NCI-H524 (cell line): ENCODE measurements around the gene SMKR1.
"Not testable (repeated sequence)": the region's sequence is repeated elsewhere in the genome, so short reads cannot be mapped to it uniquely, and the experiment has no call there.

ENCODE experiments used
- DNase-seq, 2 experiments: peaks; one replicate each; lab custom pipeline; 2025; lab: John Stamatoyannopoulos, UW

Gene SMKR1

DNA sequence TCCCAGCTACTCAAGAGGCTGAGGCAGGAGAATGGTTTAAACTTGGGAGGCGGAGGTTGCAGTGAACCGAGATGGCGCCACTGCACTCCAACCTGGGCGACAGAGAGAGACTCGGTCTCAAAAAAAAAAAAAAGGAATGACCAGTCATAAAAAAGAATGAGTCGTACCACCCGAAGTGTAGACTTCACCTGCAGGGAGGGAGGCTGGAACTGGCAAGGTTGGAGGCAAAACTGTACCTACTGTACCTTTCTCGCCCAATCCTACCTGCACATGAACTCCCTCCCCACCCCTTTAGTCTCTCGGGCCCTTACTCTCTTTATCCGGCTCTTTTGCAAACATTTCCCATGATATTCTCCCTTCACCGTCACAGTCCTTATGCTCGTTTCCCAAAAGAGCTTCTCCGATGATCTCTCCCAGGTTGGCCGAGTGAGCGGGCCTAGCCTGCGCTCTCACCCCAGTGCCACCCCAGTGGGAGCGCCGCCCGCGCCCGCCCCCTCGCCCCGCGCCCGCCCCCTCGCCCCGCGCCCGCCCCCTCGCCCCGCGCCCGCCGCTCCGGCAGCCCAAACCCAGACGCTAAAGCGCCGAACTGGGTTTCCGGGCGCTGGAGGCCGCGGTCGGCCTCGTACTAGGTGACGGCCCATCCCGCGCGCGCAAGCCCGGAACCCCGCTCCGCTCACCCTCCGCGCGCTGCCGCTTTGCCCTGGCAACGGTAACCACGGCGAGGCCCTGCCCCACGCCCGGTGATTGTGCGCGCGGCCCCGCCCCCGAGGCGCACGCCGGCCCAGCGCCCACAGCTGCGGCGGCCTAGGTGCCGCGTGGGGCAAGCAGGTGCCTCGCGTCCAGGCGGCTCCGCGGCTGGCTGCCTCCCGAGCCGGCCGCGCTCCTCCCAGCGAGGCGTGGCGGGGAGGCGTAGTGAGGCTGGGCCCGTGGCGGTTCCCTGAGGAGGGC is at the start of gene SMKR1:
SMKR1 (plus strand) TSS at position 772 of the 948 bp plus-strand sequence. CDS start 294 bp downstream, outside the sequence.
- peak; percentile 56 to 80 for DNase-seq

- DNase-seq: no peak
Observed at GRCh38 chr7:129452589-129453231, 49.6 kb upstream of the SMKR1 start.

DNA sequence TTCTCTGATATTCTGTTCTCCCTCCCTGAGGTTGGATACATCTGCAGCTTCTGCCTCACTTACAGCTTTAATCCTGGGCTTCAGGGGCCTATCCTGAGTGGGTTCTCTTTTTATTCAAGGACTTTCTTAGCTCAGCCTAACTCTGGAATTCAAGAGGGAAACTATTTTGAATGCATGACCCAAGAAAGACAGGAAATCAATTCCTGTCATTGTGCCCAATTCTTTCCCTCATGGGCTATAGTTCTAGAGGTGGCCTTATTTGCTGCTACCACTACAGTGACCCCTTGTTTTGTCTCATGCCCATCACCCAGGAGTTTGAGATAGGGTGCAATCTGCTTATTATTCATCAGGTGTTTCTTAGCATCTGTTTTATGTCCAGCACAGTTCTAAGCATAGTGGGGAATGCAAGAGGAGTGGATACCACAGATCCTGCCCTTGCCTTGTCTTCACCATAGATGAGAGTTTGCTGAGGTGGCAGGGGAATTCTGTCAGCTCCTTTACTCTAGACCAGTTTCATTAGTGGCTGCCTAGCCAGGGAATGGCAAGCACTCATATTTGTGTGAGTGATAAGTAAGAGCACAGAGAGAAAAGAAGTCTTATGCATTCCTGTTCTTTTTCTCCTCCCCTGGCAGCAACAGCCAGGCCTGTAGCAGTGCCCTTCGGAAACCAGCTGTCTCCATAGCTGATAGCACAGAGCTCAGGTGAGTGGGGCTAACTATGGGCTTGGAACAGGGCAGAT is 48.7 kb upstream of the SMKR1 start:
- no peak for DNase-seq

DNA sequence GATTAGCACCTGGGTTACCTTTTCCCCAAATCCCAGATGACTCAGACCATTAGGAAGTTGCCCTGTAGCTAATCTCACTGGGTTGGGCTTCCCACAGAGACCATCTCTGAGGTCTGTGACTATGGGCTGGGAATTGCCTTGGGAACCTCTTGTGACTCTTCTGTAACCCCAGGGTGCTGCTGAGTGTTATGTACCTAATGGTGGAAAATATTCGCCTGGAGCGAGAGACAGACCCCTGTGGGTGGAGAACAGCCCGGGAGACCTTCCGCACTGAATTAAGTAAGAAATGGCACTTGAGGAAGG is 48.1 kb upstream of the SMKR1 start:
- no peak for DNase-seq

DNA sequence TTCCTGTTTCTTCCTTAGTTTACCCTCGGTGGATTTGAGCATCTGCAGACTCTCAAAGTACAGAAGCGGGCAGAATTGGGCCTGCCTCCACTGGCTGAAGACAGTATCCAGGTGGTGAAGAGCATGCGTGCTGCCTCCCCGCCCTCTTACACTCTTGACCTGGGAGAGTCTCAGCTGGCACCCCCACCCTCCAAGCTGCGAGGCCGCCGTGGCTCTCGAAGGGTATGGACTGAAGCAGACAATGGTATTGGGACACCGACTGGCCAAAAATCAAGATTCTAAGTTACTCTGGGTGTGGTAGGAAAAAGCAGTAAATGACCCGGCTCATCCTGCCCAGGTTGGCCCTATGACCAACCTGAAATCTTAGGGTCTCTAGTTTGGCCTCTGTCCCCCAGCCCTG is 45.9 kb upstream of the SMKR1 start:
- no peak for DNase-seq

- DNase-seq: no peak
Observed at GRCh38 chr7:129457101-129457500, 45.2 kb upstream of the SMKR1 start.

DNA sequence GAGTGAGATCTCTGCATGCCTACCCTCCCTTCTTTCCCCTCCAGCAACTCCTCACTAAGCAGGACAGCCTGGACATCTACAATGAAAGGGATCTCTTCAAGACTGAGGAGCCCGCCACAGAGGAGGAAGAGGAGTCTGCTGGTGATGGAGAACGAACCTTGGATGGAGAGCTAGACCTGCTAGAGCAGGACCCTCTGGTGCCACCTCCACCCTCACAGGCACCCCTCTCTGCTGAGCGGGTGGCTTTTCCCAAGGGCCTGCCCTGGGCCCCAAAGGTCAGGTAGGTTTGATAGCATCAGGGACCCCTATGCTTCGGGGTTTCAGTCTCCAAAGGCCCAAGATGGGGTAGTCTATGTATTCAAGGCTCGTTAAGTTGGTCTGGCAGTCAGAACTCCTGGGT is 44.2 kb upstream of the SMKR1 start:
- DNase-seq: no peak

DNA sequence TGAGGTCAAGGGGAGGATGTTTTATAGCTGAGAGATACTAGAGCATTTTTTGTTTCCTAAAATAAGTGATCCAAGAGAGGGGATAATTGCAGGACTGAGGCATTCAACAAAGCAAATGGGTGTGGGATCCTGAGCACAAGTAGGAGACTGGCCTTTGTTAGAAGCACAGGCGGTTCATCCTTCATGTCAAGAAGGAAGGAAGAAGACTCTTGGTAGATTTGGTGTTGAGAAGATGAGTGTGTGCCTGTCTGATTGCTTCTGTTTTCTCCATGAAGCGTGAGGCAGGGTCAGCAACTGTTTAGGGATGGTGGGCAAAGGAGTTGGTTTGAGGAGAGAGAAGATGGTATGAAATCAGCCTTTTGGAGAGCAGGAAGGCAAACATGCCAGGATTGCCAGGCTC is 40.5 kb upstream of the SMKR1 start:
- no peak for DNase-seq

DNA sequence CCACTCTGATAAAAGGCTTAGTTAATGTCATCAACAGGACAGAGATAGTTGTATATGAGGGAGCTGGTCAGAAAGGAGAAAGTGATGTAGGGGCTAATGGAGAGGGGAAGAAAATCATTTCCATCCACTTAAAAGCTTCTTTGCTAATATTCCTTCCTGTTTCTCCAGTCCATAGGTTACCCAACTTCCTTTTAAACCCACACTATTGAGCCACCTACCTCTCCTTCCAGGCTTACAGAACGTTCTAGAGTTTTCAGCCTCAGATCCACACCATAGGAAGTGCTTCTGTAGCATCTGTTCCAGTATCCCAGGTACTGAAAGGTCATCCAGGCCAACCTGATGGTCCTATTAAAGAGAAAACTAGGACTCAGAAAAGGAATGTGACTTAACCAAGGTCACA is 39.9 kb upstream of the SMKR1 start:
- DNase-seq: no peak

DNA sequence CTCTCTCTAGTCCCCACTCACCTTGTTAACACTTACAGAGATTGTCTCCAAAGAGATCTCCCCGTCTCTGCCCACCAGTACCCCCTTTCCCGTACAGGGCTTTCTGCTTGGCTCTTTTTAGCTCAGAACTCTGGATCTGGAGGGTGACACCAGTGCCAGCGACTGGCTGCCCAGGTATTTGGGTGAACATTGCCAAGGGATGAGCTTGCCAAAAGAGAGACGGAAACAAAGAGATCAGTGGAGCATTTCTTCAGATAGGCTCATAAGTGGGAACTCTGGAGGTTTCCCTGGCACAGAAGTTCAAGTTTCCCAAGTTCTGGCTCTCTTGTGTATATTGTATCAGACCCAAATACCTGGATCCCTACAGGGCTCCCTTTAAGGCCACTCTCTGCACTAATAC is 38.1 kb upstream of the SMKR1 start:
- DNase-seq: no peak

DNA sequence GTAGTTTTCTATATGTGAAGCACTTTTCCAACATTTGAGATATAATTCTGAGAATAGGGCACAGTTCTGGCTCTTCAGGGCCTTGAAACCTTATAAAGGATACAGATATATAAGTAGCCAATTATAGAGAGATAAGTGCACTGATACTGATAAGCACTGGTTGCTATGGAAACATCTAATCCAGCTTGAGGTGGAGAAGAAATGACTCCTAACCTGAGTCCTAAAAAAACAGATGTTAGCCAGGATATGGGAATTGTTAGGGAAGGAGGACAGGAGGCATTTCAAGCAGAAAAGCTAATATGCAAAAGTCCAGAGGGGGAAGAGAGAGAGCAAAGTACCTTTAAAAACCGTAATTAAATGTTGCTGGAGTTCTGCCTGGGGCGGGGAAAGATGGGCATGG is 37.3 kb upstream of the SMKR1 start:
- peak; percentile 39 to 64 for DNase-seq

DNA sequence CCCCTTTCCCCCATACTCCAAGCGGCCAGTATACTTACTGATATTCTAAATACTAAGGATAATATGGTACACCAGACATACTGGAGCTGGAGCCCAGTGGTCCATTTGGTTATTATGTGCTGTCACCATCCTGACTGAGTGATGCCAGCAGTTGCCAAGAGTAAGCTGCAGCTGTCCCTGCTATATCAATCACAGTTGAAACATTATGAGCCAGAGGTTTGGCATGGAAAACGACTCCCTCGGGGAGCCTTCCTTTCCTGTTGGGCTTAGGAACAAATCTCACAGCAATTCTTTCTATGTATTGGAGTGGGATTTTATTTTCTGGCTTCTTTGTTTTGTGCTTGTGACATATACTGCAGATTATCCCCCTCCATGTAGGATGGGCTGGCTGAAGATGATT is 35.5 kb upstream of the SMKR1 start:
- DNase-seq: peak in 1 of 2 experiments; percentile 7

GRCh38 chr7:129468087-129468486 is 34.2 kb upstream of the SMKR1 start:
- DNase-seq: no peak

- DNase-seq: no peak
Observed at GRCh38 chr7:129468547-129468946, 33.8 kb upstream of the SMKR1 start.

DNA sequence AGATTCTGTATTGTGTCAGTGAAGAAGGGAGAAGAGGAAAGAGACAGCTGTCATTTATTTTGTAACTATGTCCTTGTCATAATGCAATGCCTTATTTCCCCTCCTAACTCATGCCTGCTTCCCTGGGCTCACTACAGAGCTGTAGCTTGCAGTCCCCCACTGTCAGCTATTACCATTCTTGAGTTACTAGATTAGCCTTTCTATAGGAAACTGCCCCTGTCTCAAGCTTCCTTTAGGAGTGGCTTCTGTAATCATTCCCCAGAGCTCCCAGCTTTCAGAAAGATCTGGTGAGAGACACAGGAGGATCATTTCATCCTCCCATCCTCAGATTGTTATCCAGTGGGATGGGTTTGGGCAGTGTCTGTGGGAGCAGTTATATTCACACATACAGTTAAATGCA is 32.4 kb upstream of the SMKR1 start:
- DNase-seq: no peak

DNA sequence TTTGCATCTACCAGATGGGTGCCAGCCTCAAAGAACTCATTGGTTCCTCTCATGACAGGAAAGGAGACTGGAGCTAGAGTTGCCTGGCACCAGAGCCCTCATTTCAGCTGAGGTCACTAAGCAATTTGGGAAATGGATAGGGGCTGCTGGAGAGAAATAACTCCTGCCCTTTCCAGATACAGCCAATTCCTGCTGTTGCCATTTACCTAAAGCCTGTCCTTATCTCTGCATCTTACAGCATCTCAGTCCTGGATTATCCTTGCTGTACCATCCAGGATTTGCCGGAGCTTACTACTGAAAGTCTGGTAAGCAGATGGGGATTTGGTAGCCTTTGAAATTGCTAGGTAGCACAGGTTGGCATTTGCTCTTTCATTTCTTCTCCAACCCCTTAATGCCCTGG is 31.9 kb upstream of the SMKR1 start:
- DNase-seq: peak in 1 of 2 experiments; percentile 45

GRCh38 chr7:129471402-129471827 is 30.9 kb upstream of the SMKR1 start:
- DNase-seq: no peak

GRCh38 chr7:129475931-129476330 is 26.4 kb upstream of the SMKR1 start:
- DNase-seq: not testable (repeated sequence)

GRCh38 chr7:129476398-129476797 is 25.9 kb upstream of the SMKR1 start:
- DNase-seq: not testable (repeated sequence)

GRCh38 chr7:129479831-129480230 is 22.5 kb upstream of the SMKR1 start:
- DNase-seq: no peak

GRCh38 chr7:129480674-129481363 is 21.5 kb upstream of the SMKR1 start:
- no peak for DNase-seq

- DNase-seq: not testable (repeated sequence)
Observed at GRCh38 chr7:129481376-129481775, 21.0 kb upstream of the SMKR1 start.
